GM21447 (cell line): ENCODE measurements around the gene CELSR1.

Source experiments
- ATAC-seq: cut with Tn5 transposase; IDR thresholded peaks from one replicate; pipeline ENCODE4 v1.9.1; 2021; ENCODE audit not compliant: unreplicated experiment

The CELSR1 gene

DNA sequence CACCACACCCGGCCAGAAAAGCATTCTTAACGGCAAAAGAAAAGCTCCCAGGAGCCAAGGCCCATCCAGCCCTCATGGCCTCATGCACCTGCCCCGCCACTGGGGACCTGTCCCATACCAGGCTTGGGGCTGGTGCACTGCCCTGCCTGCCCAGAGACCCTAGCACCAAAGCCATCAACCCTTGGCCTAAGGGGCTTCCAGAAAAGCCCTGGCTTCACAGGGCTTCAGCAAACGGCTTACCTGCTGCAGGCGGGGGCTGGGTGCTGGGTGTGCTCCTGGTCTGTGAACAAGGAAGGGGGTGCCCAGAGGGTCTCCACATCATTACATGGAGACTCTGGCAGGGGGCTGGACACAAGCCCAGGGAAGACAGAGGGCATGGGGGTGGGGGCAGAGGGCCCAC, 89.5 kb downstream of the CELSR1 start:
- ATAC-seq, result no peak

- no peak for ATAC-seq
Measured at GRCh38 chr22:46446799-46447198, 90.6 kb downstream of the CELSR1 start.

GRCh38 chr22:46445771-46446420, 91.5 kb downstream of the CELSR1 start:
- no peak for ATAC-seq

GRCh38 chr22:46444390-46444854, 93.0 kb downstream of the CELSR1 start:
- ATAC-seq, result no peak

- ATAC-seq, result no peak
Measured at GRCh38 chr22:46443850-46444389, 93.5 kb downstream of the CELSR1 start.

- ATAC-seq, result no peak
Measured at GRCh38 chr22:46442217-46442853, 95.1 kb downstream of the CELSR1 start.

DNA sequence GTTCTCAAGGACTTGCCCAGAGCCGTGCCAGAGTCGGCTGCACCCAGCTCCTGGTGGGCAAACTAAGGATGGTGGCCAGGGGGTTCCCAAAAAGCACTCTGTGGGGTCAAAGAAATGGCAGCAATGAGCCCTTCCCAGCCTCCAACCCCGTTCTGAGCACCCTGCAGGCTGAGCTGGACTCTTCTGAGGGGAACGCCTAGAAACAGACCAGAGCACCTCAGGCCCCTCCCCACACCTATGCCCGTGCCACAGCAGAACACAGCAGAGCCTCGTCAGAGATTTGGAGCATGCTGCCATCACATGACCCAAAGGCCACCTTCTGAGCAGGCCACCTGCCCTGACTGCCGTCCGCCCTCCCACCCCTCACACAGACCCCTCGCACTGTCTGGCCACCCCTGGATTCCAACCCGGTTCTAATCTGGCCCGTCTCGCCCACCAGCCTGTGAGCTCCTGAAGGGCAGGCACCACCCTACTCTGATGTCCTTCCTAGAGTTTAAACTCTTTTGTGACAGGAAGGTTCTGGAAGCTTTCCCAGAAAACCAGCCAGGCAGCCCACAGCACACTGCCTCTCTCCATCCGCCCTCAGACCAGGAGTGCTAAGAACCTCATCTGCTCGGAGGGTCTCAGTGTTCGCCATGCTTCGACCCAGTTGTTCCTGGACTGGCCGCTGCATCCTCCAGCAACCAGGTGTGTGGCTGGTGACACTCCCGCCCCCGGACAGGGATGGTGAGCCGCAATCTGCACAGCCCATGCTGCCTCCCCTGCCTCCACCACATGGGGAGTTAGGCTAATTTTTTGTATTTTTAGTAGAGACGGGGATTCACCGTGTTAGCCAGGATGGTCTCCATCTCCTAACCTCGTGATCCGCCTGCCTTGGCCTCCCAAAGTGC, 97.6 kb downstream of the CELSR1 start:
- ATAC-seq, result no peak

DNA sequence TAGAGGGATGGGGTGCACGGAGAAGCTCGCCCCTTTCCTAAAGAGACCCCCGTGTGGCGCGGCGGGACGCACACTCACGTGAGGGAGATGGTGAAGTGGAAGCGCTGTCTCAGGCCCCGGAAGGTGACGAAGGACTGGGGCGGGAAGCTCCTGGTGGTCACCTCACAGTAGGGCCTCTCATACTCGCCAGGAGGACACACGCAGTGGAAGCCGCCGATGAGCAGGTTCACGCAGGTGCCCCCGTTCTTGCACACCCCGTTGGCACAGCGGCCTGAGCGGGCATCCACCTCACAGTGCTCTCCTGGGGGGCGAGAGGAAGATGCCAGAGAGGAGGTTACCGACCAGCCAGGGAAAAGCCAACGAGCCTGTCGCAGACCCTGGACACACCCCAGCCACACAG, 98.3 kb downstream of the CELSR1 start:
- no peak for ATAC-seq

- ATAC-seq, result no peak
Measured at GRCh38 chr22:46437671-46438440, 99.6 kb downstream of the CELSR1 start.

GRCh38 chr22:46436595-46437175, 100.7 kb downstream of the CELSR1 start:
- no peak for ATAC-seq

GRCh38 chr22:46433318-46433717, 104.1 kb downstream of the CELSR1 start:
- no peak for ATAC-seq

DNA sequence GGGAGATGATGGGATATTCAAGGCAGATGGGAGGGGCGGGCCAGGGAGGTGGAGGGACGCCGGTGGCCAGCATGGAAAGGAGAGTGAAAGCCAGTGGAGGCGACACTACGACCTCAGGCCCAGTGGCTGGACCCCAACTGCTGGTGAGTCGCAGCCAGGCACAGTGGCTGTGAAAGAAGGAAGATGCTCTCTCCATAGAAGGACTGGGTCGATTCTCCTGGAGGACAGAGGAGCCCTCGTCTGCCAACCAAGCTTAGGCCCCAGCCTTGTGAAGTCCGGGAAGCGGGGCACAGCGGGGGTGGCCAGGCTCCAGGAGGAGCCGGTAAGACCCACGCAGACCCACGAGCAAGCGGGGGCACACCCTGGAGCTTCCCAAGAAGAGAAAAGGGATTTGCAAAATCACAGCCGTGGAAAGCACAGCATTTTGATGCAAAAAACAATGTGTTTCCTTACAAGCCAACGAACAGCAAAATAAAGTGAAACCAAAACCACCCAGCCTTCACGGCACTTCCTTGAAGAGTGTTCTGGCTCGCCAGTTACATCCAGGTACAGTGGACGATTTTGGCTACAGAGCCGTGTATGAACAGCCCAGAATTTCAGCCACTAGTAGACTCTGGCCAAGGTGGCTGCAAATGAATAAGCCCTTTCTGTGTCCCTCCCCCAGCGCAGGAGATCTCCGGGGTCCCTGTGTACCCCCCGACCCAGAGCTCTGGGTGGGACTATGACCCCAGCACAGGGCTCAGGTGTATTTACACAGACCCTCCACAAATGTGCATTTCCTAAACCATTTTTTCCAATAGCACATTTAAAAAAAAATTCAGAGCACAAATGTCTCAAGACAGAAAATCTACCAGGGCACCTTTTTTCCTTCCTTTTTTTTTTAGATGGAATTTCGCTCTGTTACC, 105.0 kb downstream of the CELSR1 start:
- ATAC-seq, result no peak

GRCh38 chr22:46430961-46431838, 106.2 kb downstream of the CELSR1 start:
- ATAC-seq, result no peak

DNA sequence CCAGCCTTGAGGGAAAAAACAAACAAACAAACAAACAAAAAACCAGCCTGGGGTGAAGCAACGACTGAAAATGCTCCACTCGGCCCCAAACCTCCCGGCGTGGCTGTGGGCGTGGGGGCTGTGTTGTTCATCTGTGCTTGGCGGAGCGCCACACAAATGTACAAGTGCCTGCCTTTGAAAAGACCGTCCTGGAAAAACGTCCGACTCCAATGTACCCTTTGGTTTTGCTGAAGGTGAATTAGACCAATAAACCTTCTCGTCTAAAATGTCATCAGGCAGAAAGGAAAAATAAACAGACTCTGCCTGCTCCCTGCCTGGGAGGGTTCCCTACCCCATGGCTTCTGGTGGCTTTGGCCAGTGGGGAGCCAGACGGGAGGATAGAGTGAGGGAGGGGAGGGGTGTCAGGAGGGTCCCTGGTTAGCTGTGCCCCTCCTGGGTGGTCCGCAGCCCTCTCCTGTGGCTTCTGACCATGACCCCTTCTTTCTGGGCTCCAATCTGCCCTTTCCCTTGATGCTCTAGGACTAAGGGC, 108.0 kb downstream of the CELSR1 start:
- no peak for ATAC-seq

- ATAC-seq, result no peak
Measured at GRCh38 chr22:46428602-46429324, 108.7 kb downstream of the CELSR1 start.

GRCh38 chr22:46428171-46428570, 109.2 kb downstream of the CELSR1 start:
- ATAC-seq, result no peak

DNA sequence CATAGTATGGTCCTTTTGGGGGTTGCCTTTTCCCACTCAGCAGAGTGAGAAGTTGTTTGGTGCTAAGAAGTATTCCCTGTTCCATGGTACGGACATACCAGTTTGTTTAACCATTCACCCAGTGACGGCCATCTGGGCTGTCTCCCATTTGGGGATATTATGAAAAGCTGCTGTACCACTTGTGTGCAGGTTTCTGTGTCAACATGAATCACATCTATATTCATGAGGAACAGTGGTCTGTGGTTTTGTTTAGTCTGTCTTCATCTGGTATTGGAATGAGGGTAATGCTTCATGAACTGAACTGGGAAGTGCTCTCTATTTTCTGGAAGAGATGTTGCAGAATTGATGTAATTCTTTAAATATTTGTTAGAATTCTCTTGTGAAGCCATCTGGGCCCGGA, 112.4 kb downstream of the CELSR1 start:
- no peak for ATAC-seq
